Measurements from ENCODE around the gene SPN. TPM values are rescaled to one million over a fixed set of nuclear protein-coding genes. Genes with fewer than 3 reads are reported as not detected.

The SPN gene
- total RNA-seq, 1 experiment from 2014 or later: 0.47 TPM

DNA sequence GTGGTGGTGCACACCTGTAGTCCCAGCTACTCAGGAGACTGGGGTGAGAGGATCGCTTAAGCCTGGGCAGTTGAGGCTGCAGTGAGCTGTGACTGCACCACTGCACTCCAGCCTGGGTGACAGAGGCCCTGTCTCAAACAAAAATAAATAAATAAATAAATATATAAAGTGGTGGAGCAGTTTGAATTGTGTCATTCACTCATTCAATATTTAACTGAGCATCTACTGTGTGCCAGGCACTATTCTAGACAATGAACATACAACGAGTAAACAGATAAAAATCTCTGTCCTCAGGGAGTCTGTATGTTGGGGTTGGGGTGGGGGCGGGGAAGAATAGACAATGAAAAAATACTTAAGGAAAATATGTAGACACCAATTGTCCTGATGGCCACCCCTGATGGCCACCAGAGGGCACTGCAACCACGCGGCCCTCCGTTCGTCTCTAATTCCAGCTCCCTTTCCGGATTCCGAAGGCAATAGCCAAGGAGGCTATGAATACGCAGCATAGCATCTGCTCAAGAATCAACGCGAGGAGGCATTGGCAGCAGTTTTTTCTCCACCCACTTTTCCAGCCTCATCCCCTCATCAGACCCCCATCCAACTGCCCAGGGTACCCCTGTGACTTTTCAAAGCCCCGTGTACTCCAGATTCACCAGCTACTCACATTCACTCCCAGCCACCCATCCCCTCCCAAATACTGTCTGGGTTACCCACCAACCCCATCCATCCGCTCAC lies 37.4 kb downstream of the SPN start:
- Histone ChIP-seq H4K20me1 (ENCODE audit: insufficient read depth) (no peaks in the 10 kb centered on the region), H3K79me2 (ENCODE audit: insufficient read depth, low read length) (no peaks in the 10 kb centered on the region), H3K9me3 (ENCODE audit: control insufficient read depth in 1 of 2, insufficient read depth in 1 of 2, low read depth in 1 of 2, low read length in 2 of 2) (no peaks in the 10 kb centered on the region), H3K27me3 (ENCODE audit: insufficient read depth, low read length) (no peaks in the 10 kb centered on the region), H3K9me2 (ENCODE audit: insufficient read depth) (no peaks in the 10 kb centered on the region), H3K9ac (ENCODE audit: low read length) (no peak overlapping the region; the same call in 1 of the 2 replicates), H3K36me3 (ENCODE audit: control insufficient read depth in 1 of 2, insufficient read depth in 2 of 2, low read length in 2 of 2) (no peaks in the 10 kb centered on the region), H3K4me1 (ENCODE audit: control insufficient read depth in 1 of 2, insufficient read depth in 2 of 2, low read length in 2 of 2) (peaks cover 2 to 17% of the 10 kb centered on the region in 2 experiments; a peak in 3 of 4 replicates), H3K4me3 (replicated peaks in 1 of 2; ENCODE audit: low read depth in 1 of 2, low read length in 2 of 2) (peak overlapping the region in 1 of 2 experiments; percentile 16; a peak in 1 of 4 replicates), H2AFZ (ENCODE audit: low read depth, low read length, poor library complexity, severe bottlenecking) (peak overlapping the region; percentile 92), H3K27ac (ENCODE audit: low read depth, low read length) (no peak overlapping the region), H3K4me2 (ENCODE audit: low read length) (peak overlapping the region; percentile 70)
- BruUV-seq (replicated peaks): no TSS peak
- ATAC-seq (peak; percentile 97), DNase-seq (ENCODE audit: low read depth, low spot score) (peak; percentile 84)
- ChIA-PET POLR2A (interaction anchor here (0.5 to 1.0 kb wide), 5 partner anchors 23 to 116 kb away, joined by 3 to 4 read pairs (median 3); partner anchors contain the start of gene PAGR1), RAD21 (ENCODE audit: low non-redundant PET in 1 of 2, low total read pairs in 2 of 2, uncharacterized antibody in 2 of 2, unreplicated experiment in 2 of 2) (interaction anchor here (1.0 to 2.1 kb wide), 9 partner anchors 29 to 332 kb away, joined by 3 to 11 read pairs (median 5); partner anchors contain the start of genes KIF22 (in 1 of the 2) and TLCD3B (in 1 of the 2)), CTCF (interaction anchor here (0.5 to 4.1 kb wide), 34 partner anchors 9 to 1811 kb away, joined by 3 to 34 read pairs (median 5); partner anchors contain the start of genes KIF22, PAGR1, SEZ6L2 and TAOK2)
- TF ChIP-seq POLR2A (IDR thresholded peaks at IDR 0.05; ENCODE audit: borderline replicate concordance, extremely low read depth, insufficient read depth, insufficient read length) (no peak), POLR2AphosphoS5 (IDR thresholded peaks at IDR 0.05; ENCODE audit: low read depth, low read length) (peak; percentile 36; the same call in 1 of the 2 replicates), RAD21 (IDR thresholded peaks at IDR 0.05; ENCODE audit: low read depth) (peak; percentile 96), TCF7L2 (IDR thresholded peaks at IDR 0.05; ENCODE audit: borderline replicate concordance, extremely low read depth, insufficient read depth, insufficient read length) (no peak), YY1 (IDR thresholded peaks at IDR 0.05; ENCODE audit: extremely low read depth, insufficient replicate concordance, low read depth, low read length) (peak; percentile 27), FOSL1 (IDR thresholded peaks at IDR 0.05; ENCODE audit: low read depth) (no peak)
- TF ChIP-seq, protein P1, sequence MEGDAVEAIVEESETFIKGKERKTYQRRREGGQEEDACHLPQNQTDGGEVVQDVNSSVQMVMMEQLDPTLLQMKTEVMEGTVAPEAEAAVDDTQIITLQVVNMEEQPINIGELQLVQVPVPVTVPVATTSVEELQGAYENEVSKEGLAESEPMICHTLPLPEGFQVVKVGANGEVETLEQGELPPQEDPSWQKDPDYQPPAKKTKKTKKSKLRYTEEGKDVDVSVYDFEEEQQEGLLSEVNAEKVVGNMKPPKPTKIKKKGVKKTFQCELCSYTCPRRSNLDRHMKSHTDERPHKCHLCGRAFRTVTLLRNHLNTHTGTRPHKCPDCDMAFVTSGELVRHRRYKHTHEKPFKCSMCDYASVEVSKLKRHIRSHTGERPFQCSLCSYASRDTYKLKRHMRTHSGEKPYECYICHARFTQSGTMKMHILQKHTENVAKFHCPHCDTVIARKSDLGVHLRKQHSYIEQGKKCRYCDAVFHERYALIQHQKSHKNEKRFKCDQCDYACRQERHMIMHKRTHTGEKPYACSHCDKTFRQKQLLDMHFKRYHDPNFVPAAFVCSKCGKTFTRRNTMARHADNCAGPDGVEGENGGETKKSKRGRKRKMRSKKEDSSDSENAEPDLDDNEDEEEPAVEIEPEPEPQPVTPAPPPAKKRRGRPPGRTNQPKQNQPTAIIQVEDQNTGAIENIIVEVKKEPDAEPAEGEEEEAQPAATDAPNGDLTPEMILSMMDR (IDR thresholded peaks at IDR 0.05 in 2 of 3, conservative IDR thresholded peaks at IDR 0.05 in 1 of 3; ENCODE audit: borderline replicate concordance in 1 of 3, insufficient read depth in 1 of 3, low read depth in 2 of 3, low read length in 2 of 3): peak; percentile 85 to 90 (median 86)
- intact Hi-C loops (cut with micrococcal nuclease): loop anchor here (1.0 to 2.0 kb wide), 4 partner anchors 116 to 332 kb away; partner anchors contain the start of gene PAGR1
